Measurements from ENCODE around the gene FRMD4A. TPM values are rescaled to one million over a fixed set of nuclear protein-coding genes. Genes with fewer than 3 reads are reported as not detected.
A peak's percentile ranks its signal among the peaks of the same experiment; 100 is the strongest.

FRMD4A gene
- total and polyA plus RNA-seq, 10 of the 15 experiments (the other 5 are each of a cell fraction or from before 2014, with no cell fraction given): 17.8 to 75.2 (median 39.1) TPM

- in situ Hi-C loops (cut with MboI) (no loop called here), intact Hi-C loops (cut with micrococcal nuclease; ENCODE audit: unreplicated experiment) (loop anchor here (2.0 to 5.0 kb wide), 2 partner anchors 13 to 65 kb away; no protein-coding TSS in a partner anchor)
- RAD21 ChIA-PET (ENCODE audit: unreplicated experiment): interaction anchor here (0.7 to 1.5 kb wide), 5 partner anchors 14 to 99 kb away, joined by 3 to 4 read pairs (median 3); no protein-coding TSS in a partner anchor
- 3% methylated on average over 5 of the region's 5 CpGs for WGBS (ENCODE audit: insufficient coverage, insufficient replicate concordance, low lambda C conversion rate, missing lambda C conversion rate)
- Histone ChIP-seq H3K27ac (ENCODE audit: control insufficient read depth, insufficient read depth) (no peak overlapping the region), H3K9me3 (replicated peaks; ENCODE audit: control insufficient read depth, insufficient read depth, low read length) (no peaks in the 10 kb centered on the region; the same call in 2 of the 3 replicates), H4K20me1 (ENCODE audit: control insufficient read depth, insufficient read depth) (no peaks in the 10 kb centered on the region; the same call in 1 of the 2 replicates), H3K4me2 (ENCODE audit: control insufficient read depth, insufficient read depth) (no peak overlapping the region), H2AFZ (ENCODE audit: control insufficient read depth, low read depth, low read length) (no peak overlapping the region), H3K36me3 (ENCODE audit: control insufficient read depth in 2 of 2, insufficient read depth in 2 of 2, low read length in 1 of 2) (no peaks in the 10 kb centered on the region; a peak in 2 of 4 replicates), H3K79me2 (ENCODE audit: control insufficient read depth, insufficient read depth, low read length) (no peaks in the 10 kb centered on the region; the same call in none of the 2 replicates), H3K4me1 (ENCODE audit: control insufficient read depth, insufficient read depth, low read length) (peaks cover 2% of the 10 kb centered on the region; the same call in 1 of the 2 replicates), H3K27me3 (replicated peaks in 1 of 2; ENCODE audit: control insufficient read depth in 2 of 2, insufficient read depth in 2 of 2, low read length in 1 of 2) (no peaks in the 10 kb centered on the region), H3K4me3 (no peak overlapping the region), H3K9ac (ENCODE audit: control insufficient read depth, insufficient read depth, low read length) (no peak overlapping the region)
- POLR2A ChIA-PET: interaction anchor here (0.6 to 1.5 kb wide), 4 partner anchors 11 to 1892 kb away, joined by 3 to 4 read pairs (median 3); no protein-coding TSS in a partner anchor
- CTCF ChIA-PET: interaction anchor here (1.2 kb wide), 1 partner anchor 15 kb away, joined by 3 read pairs; no protein-coding TSS in a partner anchor
- DNase-seq (ENCODE audit: low read depth, low spot score): peak; percentile 82
- FAIRE-seq: peak; percentile 47
- SMC1A ChIA-PET (ENCODE audit: uncharacterized antibody, unreplicated experiment): interaction anchor here (1.4 to 2.6 kb wide), 4 partner anchors 9 to 68 kb away, joined by 3 to 8 read pairs (median 4); no protein-coding TSS in a partner anchor
- peak; percentile 97 for ATAC-seq
- no TSS peak for BruUV-seq (replicated peaks)
- TF ChIP-seq POLR2AphosphoS5 (IDR thresholded peaks at IDR 0.05; ENCODE audit: low read length) (no peak), TAF1 (IDR thresholded peaks at IDR 0.05; ENCODE audit: borderline replicate concordance, low read depth, low read length) (no peak), RFX5 (IDR thresholded peaks at IDR 0.05; ENCODE audit: low read depth, low read length) (no peak), NFYA (IDR thresholded peaks at IDR 0.05; ENCODE audit: borderline replicate concordance, low read depth, low read length) (no peak), ZNF24 (IDR thresholded peaks at IDR 0.05) (peak; percentile 37; the same call in 1 of the 2 replicates), PAX5 (IDR thresholded peaks at IDR 0.05; ENCODE audit: borderline replicate concordance, low read depth, low read length) (0 out of 2 replicates have a peak, but pooled peaks have one; percentile 43), GATAD2B (conservative IDR thresholded peaks at IDR 0.05; ENCODE audit: low read depth) (no peak), BCL11A (IDR thresholded peaks at IDR 0.05; ENCODE audit: low read depth, low read length) (peak; percentile 99), CEBPB (IDR thresholded peaks at IDR 0.05; ENCODE audit: borderline replicate concordance in 1 of 2, low read depth in 2 of 2, low read length in 2 of 2) (no peak), NBN (IDR thresholded peaks at IDR 0.05) (peak; percentile 76), NRF1 (conservative IDR thresholded peaks at IDR 0.05; ENCODE audit: low read depth, low read length) (no peak)
- TF ChIP-seq, protein P1, sequence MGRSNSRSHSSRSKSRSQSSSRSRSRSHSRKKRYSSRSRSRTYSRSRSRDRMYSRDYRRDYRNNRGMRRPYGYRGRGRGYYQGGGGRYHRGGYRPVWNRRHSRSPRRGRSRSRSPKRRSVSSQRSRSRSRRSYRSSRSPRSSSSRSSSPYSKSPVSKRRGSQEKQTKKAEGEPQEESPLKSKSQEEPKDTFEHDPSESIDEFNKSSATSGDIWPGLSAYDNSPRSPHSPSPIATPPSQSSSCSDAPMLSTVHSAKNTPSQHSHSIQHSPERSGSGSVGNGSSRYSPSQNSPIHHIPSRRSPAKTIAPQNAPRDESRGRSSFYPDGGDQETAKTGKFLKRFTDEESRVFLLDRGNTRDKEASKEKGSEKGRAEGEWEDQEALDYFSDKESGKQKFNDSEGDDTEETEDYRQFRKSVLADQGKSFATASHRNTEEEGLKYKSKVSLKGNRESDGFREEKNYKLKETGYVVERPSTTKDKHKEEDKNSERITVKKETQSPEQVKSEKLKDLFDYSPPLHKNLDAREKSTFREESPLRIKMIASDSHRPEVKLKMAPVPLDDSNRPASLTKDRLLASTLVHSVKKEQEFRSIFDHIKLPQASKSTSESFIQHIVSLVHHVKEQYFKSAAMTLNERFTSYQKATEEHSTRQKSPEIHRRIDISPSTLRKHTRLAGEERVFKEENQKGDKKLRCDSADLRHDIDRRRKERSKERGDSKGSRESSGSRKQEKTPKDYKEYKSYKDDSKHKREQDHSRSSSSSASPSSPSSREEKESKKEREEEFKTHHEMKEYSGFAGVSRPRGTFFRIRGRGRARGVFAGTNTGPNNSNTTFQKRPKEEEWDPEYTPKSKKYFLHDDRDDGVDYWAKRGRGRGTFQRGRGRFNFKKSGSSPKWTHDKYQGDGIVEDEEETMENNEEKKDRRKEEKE (IDR thresholded peaks at IDR 0.05): no peak
- TF ChIP-seq, protein P2, sequence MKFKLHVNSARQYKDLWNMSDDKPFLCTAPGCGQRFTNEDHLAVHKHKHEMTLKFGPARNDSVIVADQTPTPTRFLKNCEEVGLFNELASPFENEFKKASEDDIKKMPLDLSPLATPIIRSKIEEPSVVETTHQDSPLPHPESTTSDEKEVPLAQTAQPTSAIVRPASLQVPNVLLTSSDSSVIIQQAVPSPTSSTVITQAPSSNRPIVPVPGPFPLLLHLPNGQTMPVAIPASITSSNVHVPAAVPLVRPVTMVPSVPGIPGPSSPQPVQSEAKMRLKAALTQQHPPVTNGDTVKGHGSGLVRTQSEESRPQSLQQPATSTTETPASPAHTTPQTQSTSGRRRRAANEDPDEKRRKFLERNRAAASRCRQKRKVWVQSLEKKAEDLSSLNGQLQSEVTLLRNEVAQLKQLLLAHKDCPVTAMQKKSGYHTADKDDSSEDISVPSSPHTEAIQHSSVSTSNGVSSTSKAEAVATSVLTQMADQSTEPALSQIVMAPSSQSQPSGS (IDR thresholded peaks at IDR 0.05; ENCODE audit: low read length): 0 out of 2 replicates have a peak, but pooled peaks have one; percentile 36
- TF ChIP-seq, protein P3, sequence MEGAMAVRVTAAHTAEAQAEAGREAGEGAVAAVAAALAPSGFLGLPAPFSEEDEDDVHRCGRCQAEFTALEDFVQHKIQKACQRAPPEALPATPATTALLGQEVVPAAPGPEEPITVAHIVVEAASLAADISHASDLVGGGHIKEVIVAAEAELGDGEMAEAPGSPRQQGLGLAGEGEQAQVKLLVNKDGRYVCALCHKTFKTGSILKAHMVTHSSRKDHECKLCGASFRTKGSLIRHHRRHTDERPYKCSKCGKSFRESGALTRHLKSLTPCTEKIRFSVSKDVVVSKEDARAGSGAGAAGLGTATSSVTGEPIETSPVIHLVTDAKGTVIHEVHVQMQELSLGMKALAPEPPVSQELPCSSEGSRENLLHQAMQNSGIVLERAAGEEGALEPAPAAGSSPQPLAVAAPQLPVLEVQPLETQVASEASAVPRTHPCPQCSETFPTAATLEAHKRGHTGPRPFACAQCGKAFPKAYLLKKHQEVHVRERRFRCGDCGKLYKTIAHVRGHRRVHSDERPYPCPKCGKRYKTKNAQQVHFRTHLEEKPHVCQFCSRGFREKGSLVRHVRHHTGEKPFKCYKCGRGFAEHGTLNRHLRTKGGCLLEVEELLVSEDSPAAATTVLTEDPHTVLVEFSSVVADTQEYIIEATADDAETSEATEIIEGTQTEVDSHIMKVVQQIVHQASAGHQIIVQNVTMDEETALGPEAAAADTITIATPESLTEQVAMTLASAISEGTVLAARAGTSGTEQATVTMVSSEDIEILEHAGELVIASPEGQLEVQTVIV (IDR thresholded peaks at IDR 0.05; ENCODE audit: borderline replicate concordance, partially characterized antibody): no peak
- TF ChIP-seq, protein P4, sequence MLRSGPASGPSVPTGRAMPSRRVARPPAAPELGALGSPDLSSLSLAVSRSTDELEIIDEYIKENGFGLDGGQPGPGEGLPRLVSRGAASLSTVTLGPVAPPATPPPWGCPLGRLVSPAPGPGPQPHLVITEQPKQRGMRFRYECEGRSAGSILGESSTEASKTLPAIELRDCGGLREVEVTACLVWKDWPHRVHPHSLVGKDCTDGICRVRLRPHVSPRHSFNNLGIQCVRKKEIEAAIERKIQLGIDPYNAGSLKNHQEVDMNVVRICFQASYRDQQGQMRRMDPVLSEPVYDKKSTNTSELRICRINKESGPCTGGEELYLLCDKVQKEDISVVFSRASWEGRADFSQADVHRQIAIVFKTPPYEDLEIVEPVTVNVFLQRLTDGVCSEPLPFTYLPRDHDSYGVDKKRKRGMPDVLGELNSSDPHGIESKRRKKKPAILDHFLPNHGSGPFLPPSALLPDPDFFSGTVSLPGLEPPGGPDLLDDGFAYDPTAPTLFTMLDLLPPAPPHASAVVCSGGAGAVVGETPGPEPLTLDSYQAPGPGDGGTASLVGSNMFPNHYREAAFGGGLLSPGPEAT (IDR thresholded peaks at IDR 0.05; ENCODE audit: low read depth): peak; percentile 71
Observed at GRCh38 chr10:13942035-13942434, 388.7 kb downstream of the FRMD4A start.

All from GM12878 (cell line).